Omental fat pad (tissue), 4 donors: ENCODE measurements around the gene PODN. TPM values are rescaled to one million over a fixed set of nuclear protein-coding genes. Genes with fewer than 3 reads are reported as not detected.

Experiments used
- ATAC-seq: fragments of 150-250 bp; one replicate; pipeline ENCODE4 v1.9.1; 2016; ENCODE audit warnings: mild to moderate bottlenecking, moderate library complexity; ENCODE audit not compliant: low FRiP score
- DNase-seq: peaks from one replicate; pipeline ENCODE4 v3.0.0-alpha.2; 2019; ENCODE audit warnings: low spot score
- total RNA-seq, 4 donors: library from RNA; depleted of rRNA; stranded (reverse); fragments of >200 nt; gene quantifications; one replicate each; pipeline ENCODE4 v1.1.0, GENCODE V29; 2016
- TF ChIP-seq, protein P1 (sequence below), 3 donors: fragments of 450-650 bp; IDR thresholded peaks; one replicate each; pipeline ENCODE4 v1.5.1; 2016 to 2017; ENCODE audit warnings: antibody characterized with exemption in 3 of 3, mild to moderate bottlenecking in 3 of 3, moderate library complexity in 2 of 3

PODN gene
- total RNA-seq, 4 donors from 2014 or later: 99.8 to 440 (median 251) TPM

DNA sequence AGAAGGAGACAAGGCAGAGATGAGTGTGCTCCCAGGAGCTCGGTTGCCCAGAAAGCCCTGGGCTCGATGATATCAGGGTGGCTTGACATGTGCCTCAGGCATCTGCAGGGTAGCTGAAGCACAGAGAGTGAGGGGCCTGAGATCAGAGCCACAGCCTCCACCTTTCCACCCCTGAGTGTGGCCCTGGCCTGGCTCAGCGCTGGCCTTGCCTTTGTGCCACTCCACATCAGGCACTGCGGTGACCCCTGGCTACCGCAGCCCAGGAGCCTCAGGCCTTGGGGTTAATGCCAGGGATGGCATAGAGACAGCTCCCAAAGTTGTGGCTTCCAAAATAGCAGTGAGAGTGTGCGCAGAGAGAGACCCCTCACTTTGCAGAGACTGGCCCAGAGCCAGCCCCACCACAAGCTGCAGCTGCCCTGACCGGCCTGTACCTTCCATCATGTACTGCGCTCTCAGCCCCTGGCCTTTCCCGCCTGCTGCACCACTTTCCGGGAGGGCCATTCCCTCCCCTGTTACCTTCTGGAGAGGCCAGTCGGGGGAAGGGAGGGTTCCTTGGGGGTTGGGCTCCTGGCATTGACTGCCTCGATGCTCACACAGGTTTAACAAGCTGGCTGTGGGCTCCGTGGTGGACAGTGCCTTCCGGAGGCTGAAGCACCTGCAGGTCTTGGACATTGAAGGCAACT lies 19.5 kb downstream of the PODN start:
- TF ChIP-seq, protein P1, sequence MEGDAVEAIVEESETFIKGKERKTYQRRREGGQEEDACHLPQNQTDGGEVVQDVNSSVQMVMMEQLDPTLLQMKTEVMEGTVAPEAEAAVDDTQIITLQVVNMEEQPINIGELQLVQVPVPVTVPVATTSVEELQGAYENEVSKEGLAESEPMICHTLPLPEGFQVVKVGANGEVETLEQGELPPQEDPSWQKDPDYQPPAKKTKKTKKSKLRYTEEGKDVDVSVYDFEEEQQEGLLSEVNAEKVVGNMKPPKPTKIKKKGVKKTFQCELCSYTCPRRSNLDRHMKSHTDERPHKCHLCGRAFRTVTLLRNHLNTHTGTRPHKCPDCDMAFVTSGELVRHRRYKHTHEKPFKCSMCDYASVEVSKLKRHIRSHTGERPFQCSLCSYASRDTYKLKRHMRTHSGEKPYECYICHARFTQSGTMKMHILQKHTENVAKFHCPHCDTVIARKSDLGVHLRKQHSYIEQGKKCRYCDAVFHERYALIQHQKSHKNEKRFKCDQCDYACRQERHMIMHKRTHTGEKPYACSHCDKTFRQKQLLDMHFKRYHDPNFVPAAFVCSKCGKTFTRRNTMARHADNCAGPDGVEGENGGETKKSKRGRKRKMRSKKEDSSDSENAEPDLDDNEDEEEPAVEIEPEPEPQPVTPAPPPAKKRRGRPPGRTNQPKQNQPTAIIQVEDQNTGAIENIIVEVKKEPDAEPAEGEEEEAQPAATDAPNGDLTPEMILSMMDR (IDR thresholded peaks at IDR 0.05): no peak
- ATAC-seq (no peak), DNase-seq (no peak)

DNA sequence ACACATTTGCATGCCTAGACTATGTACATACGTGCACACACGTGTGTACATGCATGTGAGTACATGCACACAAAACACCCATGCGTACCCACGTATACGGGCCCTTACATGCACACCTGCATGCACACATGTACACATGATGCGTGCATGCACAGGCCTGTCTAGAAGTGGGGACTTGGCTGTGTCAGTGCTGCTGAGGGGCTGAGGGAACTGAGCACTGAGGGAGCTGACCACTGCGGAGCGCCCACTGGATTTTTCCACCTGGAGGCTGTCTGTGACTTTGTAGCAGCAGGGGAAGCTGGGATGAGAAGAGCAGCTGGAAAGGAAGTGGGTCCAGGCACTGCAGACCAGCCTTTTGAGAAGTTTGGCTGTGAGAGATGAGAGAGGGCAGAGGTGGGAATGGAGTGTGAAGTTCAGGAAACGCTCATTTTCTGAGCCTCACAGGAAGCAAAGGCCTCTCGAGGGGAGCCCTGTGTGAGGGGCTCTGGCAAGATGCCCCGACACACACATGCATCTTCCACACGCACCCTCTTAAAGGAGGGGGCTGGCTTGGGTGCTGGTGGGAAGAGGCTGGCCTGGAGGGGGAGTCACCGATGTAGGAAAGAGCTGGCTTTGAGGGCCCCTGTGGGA lies 20.9 kb downstream of the PODN start:
- ATAC-seq: no peak
- DNase-seq: no peak
- TF ChIP-seq, protein P1 (IDR thresholded peaks at IDR 0.05): no peak

DNA sequence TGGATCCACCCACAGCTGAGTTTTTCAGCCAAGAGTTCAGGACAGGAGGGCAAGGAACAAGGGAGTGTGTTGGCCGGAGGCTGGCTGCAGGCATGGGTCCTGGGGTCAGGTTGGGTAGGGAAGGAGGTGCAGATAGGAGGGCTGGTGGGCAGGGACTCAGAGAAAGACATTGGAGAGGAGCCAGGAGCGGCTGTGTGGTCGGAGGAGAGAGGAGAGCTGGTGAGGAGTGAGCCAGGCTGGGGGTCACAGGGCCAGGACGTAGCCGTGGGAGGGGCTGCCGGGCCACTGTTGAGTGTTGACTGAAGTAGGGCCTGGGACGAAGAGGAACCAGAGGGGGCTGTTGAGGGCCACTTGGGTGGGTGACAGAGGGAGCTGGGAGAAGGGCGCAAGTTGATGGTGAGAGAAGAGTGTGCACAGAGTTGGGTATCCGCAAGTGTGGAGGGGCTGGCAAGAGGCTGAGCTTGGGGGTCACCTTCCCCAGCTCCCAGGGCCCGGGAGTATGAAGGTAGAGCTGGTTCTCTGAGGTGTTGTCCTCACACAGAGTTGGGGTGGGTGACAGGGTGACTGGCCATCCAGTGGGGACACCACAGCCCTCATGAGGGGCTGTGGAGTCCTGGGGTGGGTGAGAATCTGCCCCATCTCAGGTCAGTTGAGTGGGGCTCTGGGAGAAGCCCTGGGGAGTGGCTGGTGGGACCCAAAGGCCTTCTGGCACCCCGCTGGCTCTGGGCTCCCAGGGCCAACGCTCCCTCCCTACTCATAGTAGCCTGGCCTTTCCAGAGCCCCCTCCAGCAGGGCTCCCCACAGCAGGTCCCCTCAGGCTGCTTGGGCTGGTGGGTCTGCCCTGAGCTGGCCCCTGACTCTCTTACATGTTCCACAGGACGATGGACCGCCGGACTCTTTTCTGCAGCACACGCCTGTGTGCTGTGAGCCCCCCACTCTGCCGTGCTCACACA lies 21.9 kb downstream of the PODN start:
- ATAC-seq: no peak
- TF ChIP-seq, protein P1 (IDR thresholded peaks at IDR 0.05): no peak

DNA sequence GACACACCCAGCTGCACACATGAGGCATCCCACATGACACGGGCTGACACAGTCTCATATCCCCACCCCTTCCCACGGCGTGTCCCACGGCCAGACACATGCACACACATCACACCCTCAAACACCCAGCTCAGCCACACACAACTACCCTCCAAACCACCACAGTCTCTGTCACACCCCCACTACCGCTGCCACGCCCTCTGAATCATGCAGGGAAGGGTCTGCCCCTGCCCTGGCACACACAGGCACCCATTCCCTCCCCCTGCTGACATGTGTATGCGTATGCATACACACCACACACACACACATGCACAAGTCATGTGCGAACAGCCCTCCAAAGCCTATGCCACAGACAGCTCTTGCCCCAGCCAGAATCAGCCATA lies 22.6 kb downstream of the PODN start:
- TF ChIP-seq, protein P1 (IDR thresholded peaks at IDR 0.05): no peak
- ATAC-seq (peak; percentile 17), DNase-seq (no peak)

More for the DNA sequence above, 21.9 kb downstream of the PODN start:
- DNase-seq: no peak

DNA sequence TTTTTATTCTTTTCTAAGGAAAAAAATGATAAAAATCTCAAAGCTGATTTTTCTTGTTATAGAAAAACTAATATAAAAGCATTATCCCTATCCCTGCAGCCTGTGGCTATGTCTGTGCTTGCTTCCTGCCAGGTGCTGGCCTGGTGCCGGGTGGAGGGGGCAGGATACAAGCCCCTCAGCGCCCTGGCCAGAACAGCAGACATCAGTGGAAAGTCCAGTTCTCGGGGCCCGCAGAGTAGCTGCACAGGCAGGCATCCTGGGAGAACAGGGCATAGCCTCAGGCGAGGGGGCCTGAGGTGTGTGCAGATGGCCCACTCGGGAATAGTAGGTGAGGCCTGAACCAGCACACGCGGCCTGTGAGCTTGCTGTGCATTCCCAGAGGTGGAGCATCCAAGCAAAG lies 23.4 kb downstream of the PODN start:
- DNase-seq (no peak), ATAC-seq (no peak)
- TF ChIP-seq, protein P1 (IDR thresholded peaks at IDR 0.05): no peak

DNA sequence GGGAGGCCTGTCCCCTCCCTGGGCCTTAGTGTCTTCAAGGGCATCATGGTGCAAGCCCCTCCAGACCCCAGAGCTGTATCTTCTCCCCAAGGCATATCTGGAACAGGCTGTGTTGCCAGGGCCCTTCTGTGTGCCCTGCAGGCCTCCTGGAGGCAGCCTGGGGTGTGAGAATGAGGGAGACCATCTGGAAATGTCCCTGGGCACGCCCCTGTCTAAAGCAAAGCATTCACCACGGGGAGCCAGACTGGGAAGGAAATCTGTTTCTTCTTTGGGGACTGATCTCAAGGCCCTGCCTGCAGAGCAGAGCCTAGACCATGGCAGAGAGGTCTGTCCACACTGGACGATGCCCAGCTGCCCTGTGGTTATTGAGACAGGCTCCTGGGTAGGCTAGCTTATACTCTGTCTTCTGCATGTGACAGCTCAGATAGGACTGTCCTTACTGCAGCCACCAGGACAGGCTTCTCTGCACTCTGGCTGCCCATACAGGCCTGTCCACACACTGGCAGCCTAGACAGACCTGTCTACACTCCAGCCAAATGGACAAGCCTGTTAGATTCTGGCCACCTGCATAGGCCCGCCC lies 24.6 kb downstream of the PODN start:
- ATAC-seq (no peak), DNase-seq (no peak)
- TF ChIP-seq, protein P1 (IDR thresholded peaks at IDR 0.05): no peak
